Tibial artery (tissue), 4 donors: ENCODE data around the gene MYO9B.

Experiments used
- DNase-seq, 2 donors: peaks; one replicate each; pipeline ENCODE4 v3.0.0-alpha.2; 2019
- H3K27ac ChIP-seq, 2 donors: fragments of 200-600 bp; sonication (generic) in 1 of 2; 1 replicate in 1 of 2; 2 replicates in 1 of 2; pipeline ENCODE4 v1.5.1; 2018 to 2019; ENCODE audit warnings: mild to moderate bottlenecking in 1 of 2
- H3K27me3 ChIP-seq, 2 donors: fragments of 200-600 bp; sonication (generic) in 1 of 2; one replicate each; pipeline versions ENCODE4 v1.5.1 to v1.6.0; 2016 to 2019
- H3K36me3 ChIP-seq, 3 donors: fragments of 200-600 bp; sonication (generic) in 2 of 3; one replicate each; pipeline ENCODE4 v1.5.1; 2016 to 2019; ENCODE audit warnings: mild to moderate bottlenecking in 2 of 3
- H3K4me1 ChIP-seq, 4 donors: fragments of 200-600 bp; sonication (generic) in 2 of 4; 1 replicate in 3 of 4; 2 replicates in 1 of 4; pipeline ENCODE4 v1.5.1; 2016 to 2019
- H3K4me3 ChIP-seq, 2 donors: fragments of 200-600 bp; sonication (generic) in 1 of 2; 1 replicate in 1 of 2; 2 replicates in 1 of 2; pipeline ENCODE4 v1.5.1; 2018 to 2019; ENCODE audit warnings: mild to moderate bottlenecking in 2 of 2
- H3K9me3 ChIP-seq, 3 donors: fragments of 200-600 bp; sonication (generic) in 1 of 3; one replicate each; pipeline ENCODE4 v1.5.1; 2016 to 2019
- CTCF ChIP-seq, 2 experiments: fragments of 200-600 bp in 1 of 2; fragments of 450-650 bp in 1 of 2; IDR thresholded peaks; one replicate each; pipeline ENCODE4 v1.5.1; 2017 to 2019; ENCODE audit warnings: antibody characterized with exemption in 2 of 2, mild to moderate bottlenecking in 1 of 2, moderate library complexity in 1 of 2
- intact Hi-C: fragments of 100-400 bp; cut with DNase I; formaldehyde crosslinking; loops from one replicate; pipeline ENCODE4 v1.15.0; 2023; ENCODE audit warnings: low total_unique reads

Gene MYO9B

GRCh38 chr19:17125062-17125727 lies 49.6 kb downstream of the MYO9B start:
- TF ChIP-seq CTCF (IDR thresholded peaks at IDR 0.05) = no peak
- Histone ChIP-seq H3K4me3 (peak overlapping the region in 1 of 2 donors; percentile 32), H3K36me3 (peaks cover 0 to 9% (median 0%) of the 10 kb centered on the region in 3 donors), H3K9me3 (no peaks in the 10 kb centered on the region), H3K27me3 (no peaks in the 10 kb centered on the region), H3K4me1 (peaks cover 0 to 57% (median 32%) of the 10 kb centered on the region in 4 donors), H3K27ac (peak overlapping the region; percentile 84 to 89)
- no peak for DNase-seq
- intact Hi-C loops = no loop called here

GRCh38 chr19:17125728-17126677 lies 50.4 kb downstream of the MYO9B start:
- peaks cover 0 to 9% (median 0%) of the 10 kb centered on the region in 3 donors for H3K36me3 ChIP-seq
- no peaks in the 10 kb centered on the region for H3K27me3 ChIP-seq
- no peak for TF ChIP-seq CTCF (IDR thresholded peaks at IDR 0.05)
- intact Hi-C loops = no loop called here
- peak overlapping the region in 1 of 2 donors; percentile 32 for H3K4me3 ChIP-seq
- H3K4me1 ChIP-seq = peaks cover 0 to 54% (median 32%) of the 10 kb centered on the region in 4 donors
- peak; percentile 85 to 94 for DNase-seq
- H3K27ac ChIP-seq = peak overlapping the region; percentile 84 to 89
- no peaks in the 10 kb centered on the region for H3K9me3 ChIP-seq

GRCh38 chr19:17127671-17128070 lies 52.1 kb downstream of the MYO9B start:
- peaks cover 0 to 37% (median 24%) of the 10 kb centered on the region in 4 donors for H3K4me1 ChIP-seq
- DNase-seq = no peak
- H3K9me3 ChIP-seq = no peaks in the 10 kb centered on the region
- peaks cover 0 to 9% (median 0%) of the 10 kb centered on the region in 3 donors for H3K36me3 ChIP-seq
- H3K4me3 ChIP-seq = no peak overlapping the region
- intact Hi-C loops = loop anchor here (2.0 kb wide), 1 partner anchor 15 kb away; no protein-coding TSS in a partner anchor
- TF ChIP-seq CTCF (IDR thresholded peaks at IDR 0.05) = no peak
- peak overlapping the region; percentile 84 to 89 for H3K27ac ChIP-seq
- H3K27me3 ChIP-seq = no peaks in the 10 kb centered on the region

- H3K27ac ChIP-seq = peak overlapping the region; percentile 84 to 89
- no peak for DNase-seq
- no peak overlapping the region for H3K4me3 ChIP-seq
- no peaks in the 10 kb centered on the region for H3K9me3 ChIP-seq
- no peaks in the 10 kb centered on the region for H3K27me3 ChIP-seq
- intact Hi-C loops = loop anchor here (2.0 kb wide), 1 partner anchor 14 kb away; no protein-coding TSS in a partner anchor
- TF ChIP-seq CTCF (IDR thresholded peaks at IDR 0.05) = no peak
- peaks cover 0 to 35% (median 24%) of the 10 kb centered on the region in 4 donors for H3K4me1 ChIP-seq
- H3K36me3 ChIP-seq = peaks cover 0 to 9% (median 0%) of the 10 kb centered on the region in 3 donors
Measured at GRCh38 chr19:17128403-17128802, 52.8 kb downstream of the MYO9B start.

- DNase-seq = no peak
- H3K4me1 ChIP-seq = peaks cover 0 to 39% (median 24%) of the 10 kb centered on the region in 4 donors
- peaks cover 0 to 9% (median 0%) of the 10 kb centered on the region in 3 donors for H3K36me3 ChIP-seq
- no peaks in the 10 kb centered on the region for H3K27me3 ChIP-seq
- intact Hi-C loops = loop anchor here (2.0 kb wide), 1 partner anchor 14 kb away; no protein-coding TSS in a partner anchor
- H3K9me3 ChIP-seq = no peaks in the 10 kb centered on the region
- no peak overlapping the region for H3K4me3 ChIP-seq
- H3K27ac ChIP-seq = peak overlapping the region; percentile 84 to 89
- TF ChIP-seq CTCF (IDR thresholded peaks at IDR 0.05) = no peak
Measured at GRCh38 chr19:17128820-17129219, 53.2 kb downstream of the MYO9B start.
